GM12874 (cell line): ENCODE measurements around the gene CREM.

Experiments used
- TF ChIP-seq, protein P1 (sequence below): IDR thresholded peaks from 2 replicates; pipeline ENCODE4 v1.5.1; 2011; ENCODE audit warnings: low read depth, mild to moderate bottlenecking, control low read depth, low read length, moderate library complexity; ENCODE audit not compliant: insufficient read depth

Gene CREM

GRCh38 chr10:35140126-35140525 is 13.5 kb downstream of the CREM start:
- TF ChIP-seq, protein P1, sequence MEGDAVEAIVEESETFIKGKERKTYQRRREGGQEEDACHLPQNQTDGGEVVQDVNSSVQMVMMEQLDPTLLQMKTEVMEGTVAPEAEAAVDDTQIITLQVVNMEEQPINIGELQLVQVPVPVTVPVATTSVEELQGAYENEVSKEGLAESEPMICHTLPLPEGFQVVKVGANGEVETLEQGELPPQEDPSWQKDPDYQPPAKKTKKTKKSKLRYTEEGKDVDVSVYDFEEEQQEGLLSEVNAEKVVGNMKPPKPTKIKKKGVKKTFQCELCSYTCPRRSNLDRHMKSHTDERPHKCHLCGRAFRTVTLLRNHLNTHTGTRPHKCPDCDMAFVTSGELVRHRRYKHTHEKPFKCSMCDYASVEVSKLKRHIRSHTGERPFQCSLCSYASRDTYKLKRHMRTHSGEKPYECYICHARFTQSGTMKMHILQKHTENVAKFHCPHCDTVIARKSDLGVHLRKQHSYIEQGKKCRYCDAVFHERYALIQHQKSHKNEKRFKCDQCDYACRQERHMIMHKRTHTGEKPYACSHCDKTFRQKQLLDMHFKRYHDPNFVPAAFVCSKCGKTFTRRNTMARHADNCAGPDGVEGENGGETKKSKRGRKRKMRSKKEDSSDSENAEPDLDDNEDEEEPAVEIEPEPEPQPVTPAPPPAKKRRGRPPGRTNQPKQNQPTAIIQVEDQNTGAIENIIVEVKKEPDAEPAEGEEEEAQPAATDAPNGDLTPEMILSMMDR, result no peak

DNA sequence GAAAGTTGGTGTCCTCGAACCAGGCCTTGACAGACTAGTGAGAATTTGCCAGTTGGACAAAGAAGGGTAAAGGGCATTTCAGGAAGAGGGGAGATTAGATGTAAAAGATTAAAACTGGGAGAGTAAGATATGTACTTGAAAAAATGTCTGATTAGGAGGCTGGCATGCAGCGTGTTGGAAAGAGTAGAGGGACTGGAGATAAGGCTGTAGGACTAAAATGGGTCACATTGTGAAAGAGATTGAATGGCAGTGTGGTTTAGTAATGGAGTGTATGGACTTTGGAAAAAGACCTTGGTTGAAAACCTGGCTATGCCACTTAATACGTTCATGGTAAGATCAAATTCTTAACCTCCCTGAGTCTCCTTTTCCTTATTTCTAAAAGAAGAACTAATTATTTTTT is 14.1 kb downstream of the CREM start:
- TF ChIP-seq, protein P1, result no peak

- TF ChIP-seq, protein P1, result no peak
Observed at GRCh38 chr10:35150308-35150707, 23.7 kb downstream of the CREM start.

DNA sequence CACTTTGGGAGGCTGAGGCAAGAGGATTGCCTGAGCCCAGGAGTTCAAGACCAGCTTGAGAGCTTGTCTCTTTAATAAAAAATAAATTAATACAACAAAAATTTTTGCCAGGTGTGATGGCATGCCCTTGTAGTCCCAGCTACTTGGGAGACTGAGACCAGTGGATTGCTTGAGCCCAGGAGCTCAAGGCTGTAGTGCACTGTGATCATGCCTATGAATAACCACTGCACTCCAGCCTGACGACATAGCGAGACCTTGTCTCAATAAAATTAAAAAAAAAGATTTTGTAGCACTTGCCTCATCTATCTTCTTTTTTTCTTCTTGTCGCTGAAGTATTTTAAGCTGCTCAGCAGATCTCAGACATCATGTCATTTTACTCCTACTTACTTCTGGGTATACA is 26.3 kb downstream of the CREM start:
- TF ChIP-seq, protein P1, result no peak

GRCh38 chr10:35153716-35154115 is 27.1 kb downstream of the CREM start:
- TF ChIP-seq, protein P1, result no peak

GRCh38 chr10:35160743-35161142 is 34.1 kb downstream of the CREM start:
- TF ChIP-seq, protein P1, result no peak

DNA sequence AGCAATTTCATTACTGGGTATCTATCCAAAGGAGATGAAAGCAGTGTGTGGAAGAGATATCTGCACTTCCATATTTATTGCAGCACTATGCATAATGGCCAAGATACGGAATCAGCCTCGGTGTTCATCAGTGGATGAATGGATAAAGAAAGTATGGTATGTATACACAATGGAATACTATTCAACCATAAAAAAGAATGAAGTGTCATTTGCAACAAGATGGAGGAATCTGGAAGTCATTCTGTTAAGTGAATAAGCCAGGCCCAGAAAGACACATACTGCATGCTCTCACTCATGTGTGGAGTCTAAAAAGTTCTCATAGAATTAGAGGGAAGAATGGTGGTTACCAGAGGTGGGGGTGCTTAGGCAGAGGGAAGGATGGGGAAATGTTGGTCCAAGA is 35.3 kb downstream of the CREM start:
- TF ChIP-seq, protein P1, result no peak

DNA sequence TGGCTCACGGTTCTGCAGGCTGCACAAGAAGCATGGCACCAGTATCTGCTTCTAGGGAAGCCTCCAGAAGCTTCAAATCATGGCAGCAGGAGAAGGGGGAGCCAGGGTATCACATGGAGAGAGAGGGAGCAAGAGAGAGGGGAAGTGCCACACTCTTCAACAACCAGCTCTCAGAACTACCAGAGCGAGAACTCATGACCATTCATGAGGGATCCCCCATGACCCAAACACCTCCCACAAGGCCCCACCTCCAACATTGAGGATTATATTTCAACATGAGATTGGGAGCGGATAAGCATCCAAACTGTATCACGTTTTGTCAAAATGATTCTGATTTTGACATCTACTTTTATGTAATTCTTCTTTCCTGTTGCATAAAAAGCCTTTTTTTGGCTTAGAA is 38.5 kb downstream of the CREM start:
- TF ChIP-seq, protein P1, result no peak
